GM18870 (cell line): Measurements from ENCODE around the gene SAMSN1.
"Not testable (repeated sequence)": the region's sequence is repeated elsewhere in the genome, so short reads cannot be mapped to it uniquely, and the experiment has no call there.

Experiments
- ATAC-seq: cut with Tn5 transposase; IDR thresholded peaks from one replicate; pipeline ENCODE4 v1.9.1; 2021; ENCODE audit warnings: moderate library complexity; ENCODE audit not compliant: unreplicated experiment

The SAMSN1 gene

GRCh38 chr21:14533499-14534428 lies 12.4 kb downstream of the SAMSN1 start:
- peak; percentile 94 for ATAC-seq

GRCh38 chr21:14531757-14532316 lies 14.3 kb downstream of the SAMSN1 start:
- no peak for ATAC-seq

GRCh38 chr21:14530592-14530991 lies 15.5 kb downstream of the SAMSN1 start:
- ATAC-seq, result no peak

- ATAC-seq, result no peak
Observed at GRCh38 chr21:14528815-14529214, 17.3 kb downstream of the SAMSN1 start.

- ATAC-seq, result no peak
Observed at GRCh38 chr21:14527696-14528652, 18.1 kb downstream of the SAMSN1 start.

- ATAC-seq, result no peak
Observed at GRCh38 chr21:14526836-14527695, 19.0 kb downstream of the SAMSN1 start.

GRCh38 chr21:14526199-14526598 lies 19.9 kb downstream of the SAMSN1 start:
- no peak for ATAC-seq

GRCh38 chr21:14523234-14523633 lies 22.9 kb downstream of the SAMSN1 start:
- peak; percentile 95 for ATAC-seq

- no peak for ATAC-seq
Observed at GRCh38 chr21:14522736-14523135, 23.4 kb downstream of the SAMSN1 start.

- no peak for ATAC-seq
Observed at GRCh38 chr21:14520535-14520934, 25.6 kb downstream of the SAMSN1 start.

GRCh38 chr21:14519000-14519399 lies 27.1 kb downstream of the SAMSN1 start:
- no peak for ATAC-seq

GRCh38 chr21:14513804-14514203 lies 32.3 kb downstream of the SAMSN1 start:
- ATAC-seq, result no peak

GRCh38 chr21:14506859-14507457 lies 39.2 kb downstream of the SAMSN1 start:
- ATAC-seq, result not testable (repeated sequence)

- ATAC-seq, result no peak
Observed at GRCh38 chr21:14500873-14501272, 45.2 kb downstream of the SAMSN1 start.

- ATAC-seq, result no peak
Observed at GRCh38 chr21:14499316-14499715, 46.8 kb downstream of the SAMSN1 start.

- no peak for ATAC-seq
Observed at GRCh38 chr21:14497825-14498224, 48.3 kb downstream of the SAMSN1 start.

- no peak for ATAC-seq
Observed at GRCh38 chr21:14495075-14495474, 51.0 kb downstream of the SAMSN1 start.

- ATAC-seq, result not testable (repeated sequence)
Observed at GRCh38 chr21:14494181-14494580, 51.9 kb downstream of the SAMSN1 start.

GRCh38 chr21:14493731-14494130 lies 52.4 kb downstream of the SAMSN1 start:
- no peak for ATAC-seq

- ATAC-seq, result no peak
Observed at GRCh38 chr21:14492931-14493330, 53.2 kb downstream of the SAMSN1 start.
